Activated naive CD8-positive, alpha-beta T cell (primary cell): ENCODE data around the gene STAT2.

Source experiments
- H3K27ac Mint-ChIP-seq: one replicate; pipeline ENCODE4 v1.8.0; 2021; ENCODE audit warnings: mixed read lengths
- H3K27me3 Mint-ChIP-seq: one replicate; pipeline ENCODE4 v1.8.0; 2021; ENCODE audit warnings: mixed read lengths
- H3K36me3 Mint-ChIP-seq: one replicate; pipeline ENCODE4 v1.8.0; 2021; ENCODE audit warnings: mixed read lengths
- H3K4me1 Mint-ChIP-seq: one replicate; pipeline ENCODE4 v1.8.0; 2021; ENCODE audit warnings: low read depth, mixed read lengths
- H3K4me3 Mint-ChIP-seq: one replicate; pipeline ENCODE4 v1.8.0; 2021; ENCODE audit warnings: mild to moderate bottlenecking, mixed read lengths
- H3K9me3 Mint-ChIP-seq: one replicate; pipeline ENCODE4 v1.8.0; 2021; ENCODE audit warnings: low read depth, mixed read lengths

Gene STAT2

GRCh38 chr12:56321027-56321426 is 38.9 kb downstream of the STAT2 start:
- H3K36me3 Mint-ChIP-seq = peaks cover 2% of the 10 kb centered on the region

GRCh38 chr12:56317675-56318074 is 42.2 kb downstream of the STAT2 start:
- peaks cover 2% of the 10 kb centered on the region for H3K36me3 Mint-ChIP-seq
- no peaks in the 10 kb centered on the region for H3K9me3 Mint-ChIP-seq
- H3K4me1 Mint-ChIP-seq = peaks cover 11% of the 10 kb centered on the region
- no peak overlapping the region for H3K4me3 Mint-ChIP-seq
- peak overlapping the region; percentile 78 for H3K27ac Mint-ChIP-seq
- no peaks in the 10 kb centered on the region for H3K27me3 Mint-ChIP-seq

More at GRCh38 chr12:56321027-56321426, 38.9 kb downstream of the STAT2 start:
- peaks cover 4% of the 10 kb centered on the region for H3K4me1 Mint-ChIP-seq
- peak overlapping the region; percentile 10 for H3K27ac Mint-ChIP-seq
- H3K9me3 Mint-ChIP-seq = no peaks in the 10 kb centered on the region
- H3K27me3 Mint-ChIP-seq = no peaks in the 10 kb centered on the region
- no peak overlapping the region for H3K4me3 Mint-ChIP-seq

DNA sequence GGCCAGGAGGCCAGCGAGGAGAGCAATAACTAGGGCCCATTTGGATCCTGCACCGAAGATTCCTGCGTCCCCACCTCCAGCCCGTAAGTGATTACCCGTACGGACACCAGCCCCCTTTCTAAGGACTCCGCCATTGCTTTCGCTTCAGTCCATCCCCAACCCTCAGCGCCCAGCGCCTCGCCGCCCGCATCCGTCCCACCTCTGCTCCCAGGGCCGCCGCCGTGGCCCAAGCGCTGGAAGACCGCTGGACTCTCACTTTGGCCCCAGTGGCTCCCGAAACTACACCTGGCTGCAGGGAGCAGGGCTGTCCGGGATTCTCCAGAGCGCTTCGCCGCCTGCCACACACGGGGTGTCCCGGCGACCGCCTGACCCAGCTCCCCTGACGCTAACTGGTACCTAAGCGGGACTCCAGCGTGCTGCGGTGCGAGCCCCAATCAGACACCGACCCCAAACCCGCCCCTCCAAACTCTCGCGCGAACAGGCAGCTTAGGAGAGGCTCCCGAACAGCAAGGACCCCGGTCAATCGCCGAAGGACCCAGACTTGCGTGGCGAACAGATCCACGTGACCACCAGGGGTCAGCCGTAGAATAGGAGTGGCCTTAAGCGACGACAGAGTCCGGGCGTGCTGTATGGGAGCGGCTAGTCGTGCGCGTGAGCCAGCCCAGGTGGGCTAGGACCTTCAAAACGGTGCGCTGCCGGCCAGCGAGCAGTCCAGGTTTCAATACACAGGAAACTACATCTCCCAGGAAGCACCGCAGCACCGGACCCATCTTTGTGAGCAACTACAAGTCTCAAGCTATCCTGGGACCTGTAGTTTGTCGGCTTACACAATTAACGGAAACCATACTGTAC is 44.1 kb downstream of the STAT2 start, which contains the start of gene CNPY2:
Gene CNPY2 (minus strand): TSS at position 367 of the 852 bp plus-strand sequence. CDS start 771 bp downstream, outside the sequence.
- peaks cover 2% of the 10 kb centered on the region for H3K36me3 Mint-ChIP-seq

DNA sequence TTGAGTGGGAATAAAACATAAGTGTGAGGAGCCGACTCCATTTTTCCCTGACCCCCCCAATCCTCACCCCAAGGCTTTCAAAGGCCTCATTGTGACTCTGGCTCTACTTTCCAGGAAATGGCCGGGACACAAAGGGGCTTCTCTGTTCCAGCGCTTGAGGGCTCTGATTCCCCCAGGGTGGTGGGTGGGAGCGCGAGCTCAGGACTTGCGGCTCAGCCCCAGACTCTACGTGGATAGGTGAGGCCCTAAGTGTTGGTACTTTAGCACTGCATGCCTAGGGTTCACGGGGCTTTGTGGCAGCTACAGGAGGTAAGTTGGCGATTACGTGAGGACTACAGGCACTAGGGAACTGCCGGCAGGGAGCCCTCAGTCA is 44.7 kb downstream of the STAT2 start:
- Mint-ChIP-seq H3K9me3 (no peaks in the 10 kb centered on the region), H3K27ac (peak overlapping the region; percentile 99), H3K4me1 (peaks cover 11% of the 10 kb centered on the region), H3K27me3 (no peaks in the 10 kb centered on the region), H3K36me3 (peaks cover 2% of the 10 kb centered on the region), H3K4me3 (peak overlapping the region; percentile 98)

More for the DNA sequence above, 44.1 kb downstream of the STAT2 start, which contains the start of gene CNPY2:
- Mint-ChIP-seq H3K27ac (peak within 1 kb of the TSS; percentile 99), H3K4me3 (peak within 1 kb of the TSS; percentile 98), H3K27me3 (no peaks in the 10 kb centered on the region), H3K9me3 (no peaks in the 10 kb centered on the region), H3K4me1 (peaks cover 11% of the 10 kb centered on the region)

DNA sequence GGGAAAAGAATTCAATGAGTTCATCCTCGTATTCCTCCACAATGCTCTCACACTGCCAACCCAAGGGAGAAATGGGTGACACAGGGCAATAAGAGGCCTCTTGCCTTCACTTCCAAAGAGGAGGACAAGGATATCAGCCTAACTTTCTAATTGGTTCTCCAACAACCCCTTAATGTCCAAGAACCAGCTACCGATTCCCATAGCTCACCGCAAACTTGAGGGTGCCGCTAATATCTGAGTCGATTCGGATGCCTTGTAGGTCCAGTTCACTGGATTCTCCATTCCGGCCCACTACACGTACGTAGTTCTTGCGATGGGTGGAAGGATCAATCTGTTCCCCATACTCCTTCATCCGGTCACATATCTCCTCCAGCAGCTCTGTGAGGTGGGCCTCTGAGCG is 48.9 kb downstream of the STAT2 start:
- Mint-ChIP-seq H3K9me3 (no peaks in the 10 kb centered on the region), H3K27me3 (no peaks in the 10 kb centered on the region), H3K36me3 (no peaks in the 10 kb centered on the region), H3K4me1 (peaks cover 7% of the 10 kb centered on the region), H3K4me3 (no peak overlapping the region), H3K27ac (no peak overlapping the region)

DNA sequence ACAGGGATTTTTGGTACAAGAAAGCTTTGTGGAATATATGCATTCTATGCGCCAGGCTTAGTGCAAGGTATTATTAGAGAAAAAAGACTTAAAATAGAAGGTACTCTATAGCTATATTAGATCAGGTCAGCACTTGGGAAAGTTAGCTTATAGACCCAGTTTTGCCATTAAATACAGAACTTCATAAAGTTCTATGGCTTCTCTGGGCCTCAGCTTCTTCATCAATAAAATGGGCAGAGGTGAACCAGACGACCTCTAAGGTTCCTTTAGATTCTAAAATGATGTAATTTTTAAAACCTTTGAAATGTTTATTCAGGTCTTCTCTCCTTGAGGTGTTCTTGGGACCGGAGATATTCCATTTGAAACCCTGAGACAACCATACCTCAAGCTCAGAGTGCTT is 51.2 kb downstream of the STAT2 start:
- no peaks in the 10 kb centered on the region for H3K9me3 Mint-ChIP-seq
- no peaks in the 10 kb centered on the region for H3K27me3 Mint-ChIP-seq
- H3K4me1 Mint-ChIP-seq = no peaks in the 10 kb centered on the region
- no peaks in the 10 kb centered on the region for H3K36me3 Mint-ChIP-seq
- H3K4me3 Mint-ChIP-seq = no peak overlapping the region
- H3K27ac Mint-ChIP-seq = no peak overlapping the region

- Mint-ChIP-seq H3K36me3 (no peaks in the 10 kb centered on the region), H3K27me3 (no peaks in the 10 kb centered on the region), H3K4me3 (no peak overlapping the region), H3K9me3 (no peaks in the 10 kb centered on the region), H3K27ac (no peak overlapping the region), H3K4me1 (peaks cover under 1% of the 10 kb centered on the region)
Observed at GRCh38 chr12:56307221-56307965, 52.5 kb downstream of the STAT2 start.

GRCh38 chr12:56304872-56305590 is 54.9 kb downstream of the STAT2 start:
- H3K9me3 Mint-ChIP-seq = no peaks in the 10 kb centered on the region

DNA sequence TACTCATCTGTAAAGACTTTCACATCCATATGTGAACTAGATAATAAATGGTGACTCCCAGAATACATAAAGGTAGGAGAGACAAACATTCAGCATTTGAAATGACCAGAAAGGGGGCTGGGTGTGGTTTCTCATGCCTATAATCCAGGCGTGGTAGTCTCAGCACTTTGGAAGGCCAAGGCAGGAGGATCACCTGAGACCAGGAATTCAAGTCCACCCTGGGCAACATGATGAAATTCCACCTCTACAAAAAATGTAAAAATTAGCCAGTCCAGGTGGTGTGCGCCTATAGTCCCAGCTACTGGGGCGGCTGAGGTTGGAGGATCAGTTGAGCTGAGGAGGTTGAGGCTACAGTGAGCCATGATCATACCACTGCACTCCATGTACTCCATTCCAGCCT is 55.6 kb downstream of the STAT2 start:
- no peaks in the 10 kb centered on the region for H3K36me3 Mint-ChIP-seq
- peaks cover 22% of the 10 kb centered on the region for H3K4me1 Mint-ChIP-seq
- no peak overlapping the region for H3K4me3 Mint-ChIP-seq
- no peaks in the 10 kb centered on the region for H3K9me3 Mint-ChIP-seq
- no peaks in the 10 kb centered on the region for H3K27me3 Mint-ChIP-seq
- no peak overlapping the region for H3K27ac Mint-ChIP-seq

More at GRCh38 chr12:56304872-56305590, 54.9 kb downstream of the STAT2 start:
- Mint-ChIP-seq H3K27me3 (no peaks in the 10 kb centered on the region), H3K27ac (no peak overlapping the region), H3K4me3 (no peak overlapping the region), H3K4me1 (peaks cover 20% of the 10 kb centered on the region), H3K36me3 (no peaks in the 10 kb centered on the region)

DNA sequence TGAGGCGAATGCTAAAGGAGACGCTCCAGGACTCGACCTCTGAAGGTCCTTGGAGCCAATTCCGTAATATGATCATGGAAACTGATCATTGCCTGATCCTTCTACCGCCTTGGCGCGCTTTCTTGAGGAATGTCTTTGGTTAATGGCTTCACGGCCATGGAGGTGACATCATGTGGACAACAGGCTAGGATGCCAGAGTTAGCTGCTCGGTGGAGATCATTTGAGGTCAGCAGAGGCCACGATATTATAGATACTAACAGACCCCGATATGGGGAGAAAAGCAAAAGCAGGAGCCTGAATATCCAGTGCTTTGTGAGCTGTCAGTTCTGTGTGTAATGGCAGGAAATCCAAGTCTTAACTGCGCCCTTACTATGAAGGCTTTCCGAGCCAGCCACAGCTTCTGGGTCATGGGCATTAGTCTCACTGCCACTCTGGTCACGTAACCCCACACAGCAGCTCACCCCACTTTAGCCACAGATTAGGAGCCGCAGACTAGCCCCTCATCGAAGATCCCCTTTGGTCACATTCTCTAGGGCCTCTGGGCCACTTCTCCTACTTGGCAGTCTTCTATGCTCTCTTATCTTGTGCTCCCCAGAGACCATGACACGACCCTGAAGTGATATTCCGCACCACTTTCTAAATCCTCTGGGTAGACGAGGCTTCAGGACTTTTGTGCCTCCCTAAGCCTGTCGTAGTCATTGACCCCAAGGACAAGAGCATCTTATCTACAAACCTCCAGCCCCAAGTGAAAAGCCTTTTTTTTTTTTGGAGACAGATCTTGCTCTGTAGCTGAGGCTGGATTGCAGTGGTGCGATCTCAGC is 59.1 kb downstream of the STAT2 start:
- peaks cover 53% of the 10 kb centered on the region for H3K4me1 Mint-ChIP-seq
- H3K9me3 Mint-ChIP-seq = no peaks in the 10 kb centered on the region
- peak overlapping the region; percentile 98 for H3K27ac Mint-ChIP-seq

GRCh38 chr12:56299853-56300643 is 59.9 kb downstream of the STAT2 start, which contains the start of gene CS:
Gene CS, minus strand, starts transcription at chr12:56300330. Its CDS starts 129 bp downstream, at chr12:56300201.
- H3K36me3 Mint-ChIP-seq = peaks cover 2% of the 10 kb centered on the region
- H3K4me1 Mint-ChIP-seq = peaks cover 54% of the 10 kb centered on the region
- H3K9me3 Mint-ChIP-seq = no peaks in the 10 kb centered on the region
- H3K27ac Mint-ChIP-seq = peak within 1 kb of the TSS; percentile 98
- peak within 1 kb of the TSS; percentile 97 for H3K4me3 Mint-ChIP-seq
- H3K27me3 Mint-ChIP-seq = no peaks in the 10 kb centered on the region

More for the DNA sequence above, 59.1 kb downstream of the STAT2 start:
- Mint-ChIP-seq H3K36me3 (peaks cover 2% of the 10 kb centered on the region), H3K4me3 (peak overlapping the region; percentile 97), H3K27me3 (no peaks in the 10 kb centered on the region)

DNA sequence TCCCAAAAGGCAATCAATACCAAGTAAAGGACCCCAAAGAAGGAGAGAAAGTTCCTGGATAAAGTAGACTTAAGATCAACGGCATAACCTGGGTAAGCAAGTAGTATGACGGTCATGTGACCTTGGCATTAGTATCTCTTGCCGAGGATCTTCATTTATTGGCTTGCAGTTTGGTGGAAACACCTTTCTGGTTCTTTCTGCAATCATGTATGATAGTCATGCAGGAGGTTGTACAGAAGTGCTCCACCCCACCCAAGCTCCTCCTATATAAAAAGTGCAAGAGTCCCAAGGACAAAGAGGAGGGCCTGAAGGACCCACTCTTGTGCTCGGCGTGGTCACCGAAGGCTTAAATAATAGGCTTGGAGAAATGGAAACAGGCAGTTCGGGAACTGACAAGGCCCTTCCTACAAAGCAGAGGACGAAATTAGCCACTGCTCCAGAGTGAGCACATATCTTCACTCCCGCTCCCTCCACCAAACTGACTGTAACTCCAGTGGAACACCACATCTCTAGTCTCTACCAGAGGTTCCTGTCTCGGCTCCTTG is 60.5 kb downstream of the STAT2 start:
- Mint-ChIP-seq H3K4me1 (peaks cover 55% of the 10 kb centered on the region), H3K36me3 (peaks cover 2% of the 10 kb centered on the region), H3K27me3 (no peaks in the 10 kb centered on the region)

GRCh38 chr12:56298828-56299227 is 61.1 kb downstream of the STAT2 start:
- Mint-ChIP-seq H3K27ac (peak overlapping the region; percentile 98), H3K27me3 (no peaks in the 10 kb centered on the region), H3K4me3 (peak overlapping the region; percentile 97), H3K9me3 (no peaks in the 10 kb centered on the region), H3K4me1 (peaks cover 60% of the 10 kb centered on the region), H3K36me3 (peaks cover 2% of the 10 kb centered on the region)

More for the DNA sequence above, 60.5 kb downstream of the STAT2 start:
- Mint-ChIP-seq H3K4me3 (peak overlapping the region; percentile 97), H3K9me3 (no peaks in the 10 kb centered on the region), H3K27ac (peak overlapping the region; percentile 98)
